ENCODE data around the gene ST8SIA4. TPM values are rescaled to one million over a fixed set of nuclear protein-coding genes. Genes with fewer than 3 reads are reported as not detected.

ST8SIA4 gene
- total RNA-seq, 1 donor from 2014 or later: 1.4 TPM

GRCh38 chr5:100867039-100867562 is 36.0 kb downstream of the ST8SIA4 start:
- ATAC-seq: no peak

GRCh38 chr5:100864931-100865330 is 38.2 kb downstream of the ST8SIA4 start:
- no peak for ATAC-seq

GRCh38 chr5:100863739-100864138 is 39.3 kb downstream of the ST8SIA4 start:
- ATAC-seq: no peak

GRCh38 chr5:100861148-100861547 is 41.9 kb downstream of the ST8SIA4 start:
- no peak for ATAC-seq

GRCh38 chr5:100860407-100860806 is 42.7 kb downstream of the ST8SIA4 start:
- ATAC-seq: no peak

- ATAC-seq: no peak
These were observed 44.0 kb downstream of the ST8SIA4 start for GRCh38 chr5:100858987-100859545.

- ATAC-seq: no peak
These were observed 46.6 kb downstream of the ST8SIA4 start for GRCh38 chr5:100856462-100856861.

- ATAC-seq: no peak
These were observed 47.1 kb downstream of the ST8SIA4 start for GRCh38 chr5:100855937-100856430.

GRCh38 chr5:100855295-100855694 is 47.8 kb downstream of the ST8SIA4 start:
- ATAC-seq: no peak

GRCh38 chr5:100854591-100854990 is 48.5 kb downstream of the ST8SIA4 start:
- no peak for ATAC-seq

GRCh38 chr5:100853582-100853981 is 49.5 kb downstream of the ST8SIA4 start:
- ATAC-seq: no peak

GRCh38 chr5:100852988-100853449 is 50.1 kb downstream of the ST8SIA4 start:
- peak; percentile 41 for ATAC-seq

GRCh38 chr5:100852051-100852450 is 51.0 kb downstream of the ST8SIA4 start:
- ATAC-seq: no peak

GRCh38 chr5:100846772-100847171 is 56.3 kb downstream of the ST8SIA4 start:
- ATAC-seq: no peak

GRCh38 chr5:100842080-100842479 is 61.0 kb downstream of the ST8SIA4 start:
- no peak for ATAC-seq

- ATAC-seq: no peak
These were observed 61.6 kb downstream of the ST8SIA4 start for GRCh38 chr5:100841358-100842076.

GRCh38 chr5:100840789-100841188 is 62.3 kb downstream of the ST8SIA4 start:
- no peak for ATAC-seq

- ATAC-seq: peak; percentile 44
These were observed 62.7 kb downstream of the ST8SIA4 start for GRCh38 chr5:100840370-100840769.

- no peak for ATAC-seq
These were observed 65.0 kb downstream of the ST8SIA4 start for GRCh38 chr5:100838048-100838473.

- ATAC-seq: no peak
These were observed 68.6 kb downstream of the ST8SIA4 start for GRCh38 chr5:100834519-100834918.

- no peak for ATAC-seq
These were observed 70.5 kb downstream of the ST8SIA4 start for GRCh38 chr5:100832252-100833230.

- ATAC-seq: no peak
These were observed 74.2 kb downstream of the ST8SIA4 start for GRCh38 chr5:100828898-100829356.
